ENCODE data around the gene GPR162.
"Not testable (repeated sequence)": the region's sequence is repeated elsewhere in the genome, so short reads cannot be mapped to it uniquely, and the experiment has no call there.

Gene GPR162

DNA sequence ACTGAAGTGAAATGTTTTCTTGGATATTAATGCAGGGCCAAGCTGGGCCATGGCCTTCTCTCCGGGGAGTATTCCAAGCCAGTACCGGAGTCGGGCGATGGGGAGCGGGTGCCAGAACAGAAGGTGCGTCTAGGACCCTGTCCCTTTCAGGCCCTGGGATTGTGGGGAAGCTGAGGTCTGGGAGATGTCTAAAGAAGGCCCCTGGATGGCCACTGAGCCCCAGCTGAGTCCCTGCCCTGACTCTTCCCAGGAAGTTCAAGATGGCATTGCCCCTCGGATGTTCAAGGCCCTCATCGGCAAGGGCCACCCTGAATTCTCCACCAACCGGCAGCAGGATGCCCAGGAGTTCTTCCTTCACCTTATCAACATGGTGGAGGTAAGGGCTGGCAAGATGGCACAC is 38.5 kb downstream of the GPR162 start:
- no peak overlapping the region for H3K27ac Mint-ChIP-seq
- peaks cover 33% of the 10 kb centered on the region for H3K36me3 Mint-ChIP-seq
- no peak for DNase-seq (ENCODE audit: low spot score in 2 of 2)
- no peaks in the 10 kb centered on the region for H3K9me3 Mint-ChIP-seq
- H3K4me3 Mint-ChIP-seq = no peak overlapping the region
- no peak for ATAC-seq (ENCODE audit: low read depth)
- peaks cover 3% of the 10 kb centered on the region for H3K4me1 Mint-ChIP-seq
- H3K27me3 Mint-ChIP-seq = no peaks in the 10 kb centered on the region

DNA sequence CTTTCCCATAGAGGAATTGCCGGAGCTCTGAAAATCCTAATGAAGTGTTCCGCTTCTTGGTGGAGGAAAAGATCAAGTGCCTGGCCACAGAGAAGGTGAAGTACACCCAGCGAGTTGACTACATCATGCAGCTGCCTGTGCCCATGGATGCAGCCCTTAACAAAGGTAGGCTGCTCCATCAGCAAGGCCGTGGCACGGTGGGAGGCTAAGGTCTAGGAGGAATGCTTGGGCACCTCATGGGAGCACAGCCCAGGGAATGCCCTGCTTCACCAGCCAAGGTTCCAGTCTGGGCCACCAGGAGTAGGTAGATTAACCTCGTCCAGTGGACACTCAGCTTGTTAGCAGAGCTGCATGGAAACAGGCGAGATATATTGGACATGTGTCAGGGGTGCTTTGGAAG is 39.3 kb downstream of the GPR162 start:
- Mint-ChIP-seq H3K27ac (no peak overlapping the region), H3K27me3 (no peaks in the 10 kb centered on the region), H3K9me3 (no peaks in the 10 kb centered on the region), H3K36me3 (peaks cover 30% of the 10 kb centered on the region), H3K4me3 (no peak overlapping the region), H3K4me1 (peaks cover under 1% of the 10 kb centered on the region)
- DNase-seq (ENCODE audit: low spot score in 2 of 2) = no peak
- no peak for ATAC-seq (ENCODE audit: low read depth)

DNA sequence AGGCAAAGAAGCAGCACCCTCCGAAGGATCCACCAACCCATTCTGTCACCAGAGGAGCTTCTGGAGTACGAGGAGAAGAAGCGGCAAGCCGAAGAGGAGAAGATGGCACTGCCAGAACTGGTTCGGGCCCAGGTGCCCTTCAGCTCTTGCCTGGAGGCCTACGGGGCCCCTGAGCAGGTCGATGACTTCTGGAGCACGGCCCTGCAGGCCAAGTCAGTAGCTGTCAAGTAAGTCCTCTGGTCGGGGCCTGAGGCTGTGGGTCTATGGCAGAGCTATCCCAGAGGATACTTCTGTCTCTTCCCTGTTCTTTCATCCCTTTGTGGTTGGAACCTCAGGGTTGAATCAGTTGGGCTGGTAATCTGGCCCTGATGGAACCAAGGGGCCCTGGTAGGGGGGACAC is 39.8 kb downstream of the GPR162 start:
- H3K4me1 Mint-ChIP-seq = peaks cover 1% of the 10 kb centered on the region
- no peak for ATAC-seq (ENCODE audit: low read depth)
- H3K27ac Mint-ChIP-seq = no peak overlapping the region
- no peak for DNase-seq (ENCODE audit: low spot score in 2 of 2)
- H3K36me3 Mint-ChIP-seq = peaks cover 28% of the 10 kb centered on the region
- H3K4me3 Mint-ChIP-seq = no peak overlapping the region
- H3K9me3 Mint-ChIP-seq = no peaks in the 10 kb centered on the region
- H3K27me3 Mint-ChIP-seq = no peaks in the 10 kb centered on the region

DNA sequence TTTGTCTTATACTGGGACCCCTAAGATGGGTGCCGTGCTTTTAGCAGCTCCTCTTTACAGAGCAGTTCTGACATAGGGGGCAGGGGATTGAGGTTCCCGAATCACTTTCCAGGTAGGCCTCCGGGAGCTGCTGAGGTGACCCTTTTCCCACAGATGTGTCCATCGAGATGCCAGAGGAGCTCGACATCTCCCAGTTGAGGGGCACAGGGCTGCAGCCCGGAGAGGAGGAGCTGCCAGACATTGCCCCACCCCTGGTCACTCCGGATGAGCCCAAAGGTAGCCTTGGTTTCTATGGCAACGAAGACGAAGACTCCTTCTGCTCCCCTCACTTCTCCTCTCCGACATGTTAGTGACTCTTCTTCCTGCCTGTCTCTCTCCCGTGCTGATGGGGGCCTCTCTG is 41.4 kb downstream of the GPR162 start:
- H3K36me3 Mint-ChIP-seq = peaks cover 20% of the 10 kb centered on the region
- H3K27ac Mint-ChIP-seq = no peak overlapping the region
- H3K4me1 Mint-ChIP-seq = peaks cover 5% of the 10 kb centered on the region
- H3K27me3 Mint-ChIP-seq = no peaks in the 10 kb centered on the region
- H3K4me3 Mint-ChIP-seq = no peak overlapping the region
- no peak for DNase-seq (ENCODE audit: low spot score in 2 of 2)
- H3K9me3 Mint-ChIP-seq = no peaks in the 10 kb centered on the region
- no peak for ATAC-seq (ENCODE audit: low read depth)

DNA sequence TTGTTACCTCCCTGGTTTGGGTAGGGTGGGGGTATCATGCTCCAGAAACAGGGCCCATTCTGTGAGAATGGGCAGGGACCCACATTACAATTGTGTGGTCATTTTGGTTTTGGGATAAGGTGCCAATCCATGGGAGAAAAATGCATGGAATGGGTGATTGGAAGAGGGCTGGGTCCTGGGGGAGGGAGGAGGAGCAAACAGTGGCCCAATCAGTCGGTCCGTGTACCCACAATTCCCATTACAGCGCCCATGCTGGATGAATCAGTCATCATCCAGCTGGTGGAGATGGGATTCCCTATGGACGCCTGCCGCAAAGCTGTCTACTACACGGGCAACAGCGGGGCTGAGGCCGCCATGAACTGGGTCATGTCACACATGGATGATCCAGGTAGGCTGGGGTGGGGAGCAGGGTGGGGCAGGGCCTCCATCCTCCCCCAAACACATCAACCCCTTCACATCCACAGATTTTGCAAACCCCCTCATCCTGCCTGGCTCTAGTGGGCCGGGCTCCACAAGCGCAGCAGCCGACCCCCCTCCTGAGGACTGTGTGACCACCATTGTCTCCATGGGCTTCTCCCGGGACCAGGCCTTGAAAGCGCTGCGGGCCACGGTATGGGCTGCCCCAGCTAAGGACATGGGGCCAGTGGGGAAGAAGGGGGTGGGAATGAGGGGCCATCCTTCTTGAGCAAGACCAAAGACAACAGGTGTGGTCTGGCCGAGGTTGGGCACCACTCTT is 42.1 kb downstream of the GPR162 start:
- no peak for ATAC-seq (ENCODE audit: low read depth)
- Mint-ChIP-seq H3K36me3 (peaks cover 20% of the 10 kb centered on the region), H3K27ac (no peak overlapping the region), H3K9me3 (no peaks in the 10 kb centered on the region), H3K4me3 (no peak overlapping the region), H3K27me3 (no peaks in the 10 kb centered on the region), H3K4me1 (peaks cover 12% of the 10 kb centered on the region)
- no peak for DNase-seq (ENCODE audit: low spot score in 2 of 2)

DNA sequence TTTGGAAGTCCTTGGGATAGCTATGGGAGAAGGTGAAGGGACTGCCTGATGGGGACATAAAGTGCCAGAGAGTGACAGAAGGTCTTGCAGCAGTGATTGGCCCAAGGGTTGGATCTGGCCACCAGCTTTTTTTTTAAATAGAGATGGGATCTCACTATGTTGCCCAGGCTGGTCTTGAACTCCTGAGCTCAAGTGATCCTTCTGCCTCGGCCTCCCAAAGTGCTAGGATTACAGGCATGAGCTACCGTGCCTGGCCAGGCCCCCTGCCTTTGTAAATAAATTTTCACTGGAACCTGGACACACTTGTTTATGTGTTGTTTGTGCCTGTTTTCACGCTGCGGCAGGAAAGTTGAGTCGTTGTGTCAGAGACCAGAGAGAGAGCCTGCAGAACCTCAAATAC is 43.7 kb downstream of the GPR162 start:
- not testable (repeated sequence) for ATAC-seq (ENCODE audit: low read depth); H3K27ac Mint-ChIP-seq
- peaks cover 23% of the 10 kb centered on the region for H3K36me3 Mint-ChIP-seq

DNA sequence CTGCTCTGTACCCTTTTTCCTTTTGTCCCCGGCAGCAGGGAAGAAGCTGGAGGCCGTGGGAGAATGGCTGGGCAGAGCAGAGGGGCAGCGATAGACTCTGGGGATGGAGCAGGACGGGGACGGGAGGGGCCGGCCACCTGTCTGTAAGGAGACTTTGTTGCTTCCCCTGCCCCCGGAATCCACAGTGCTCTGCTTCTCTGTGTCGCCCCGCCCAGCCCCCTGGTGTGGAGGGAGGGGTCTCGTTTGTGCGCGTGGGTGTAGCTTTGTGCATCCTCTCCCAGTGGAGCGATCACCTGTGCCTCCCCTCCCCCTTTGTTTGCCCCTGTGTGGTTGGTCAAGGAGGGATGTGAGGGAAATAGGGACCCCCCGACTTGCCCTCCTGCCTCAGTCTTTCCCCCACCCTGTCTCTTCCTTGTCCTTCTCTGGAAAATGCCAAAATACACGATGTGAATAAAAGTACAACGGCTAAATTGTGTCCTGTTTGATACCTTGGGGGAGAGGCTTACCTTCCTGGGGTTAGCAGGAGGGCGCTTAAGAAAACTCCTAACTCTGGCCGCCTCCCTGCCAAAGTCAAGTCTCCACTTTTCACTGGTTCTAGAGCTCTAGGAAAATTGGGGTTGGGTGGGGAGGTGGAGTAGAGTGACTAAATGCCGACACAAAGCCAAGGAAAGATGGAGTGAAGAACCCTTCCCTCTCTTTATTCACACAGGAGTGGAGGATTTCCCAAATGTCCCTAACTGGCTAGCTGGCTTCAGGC is 44.7 kb downstream of the GPR162 start:
- DNase-seq (ENCODE audit: low spot score in 2 of 2) = no peak
- no peak for ATAC-seq (ENCODE audit: low read depth)
- Mint-ChIP-seq H3K27ac (peak overlapping the region; percentile 67), H3K27me3 (no peaks in the 10 kb centered on the region), H3K36me3 (peaks cover 18% of the 10 kb centered on the region), H3K9me3 (no peaks in the 10 kb centered on the region), H3K4me1 (peaks cover 28% of the 10 kb centered on the region), H3K4me3 (peak overlapping the region; percentile 92)

More for the DNA sequence above, 43.7 kb downstream of the GPR162 start:
- H3K4me3 Mint-ChIP-seq; H3K9me3 Mint-ChIP-seq; DNase-seq (ENCODE audit: low spot score in 2 of 2); H3K27me3 Mint-ChIP-seq: not testable (repeated sequence)
- H3K4me1 Mint-ChIP-seq = peaks cover 23% of the 10 kb centered on the region

DNA sequence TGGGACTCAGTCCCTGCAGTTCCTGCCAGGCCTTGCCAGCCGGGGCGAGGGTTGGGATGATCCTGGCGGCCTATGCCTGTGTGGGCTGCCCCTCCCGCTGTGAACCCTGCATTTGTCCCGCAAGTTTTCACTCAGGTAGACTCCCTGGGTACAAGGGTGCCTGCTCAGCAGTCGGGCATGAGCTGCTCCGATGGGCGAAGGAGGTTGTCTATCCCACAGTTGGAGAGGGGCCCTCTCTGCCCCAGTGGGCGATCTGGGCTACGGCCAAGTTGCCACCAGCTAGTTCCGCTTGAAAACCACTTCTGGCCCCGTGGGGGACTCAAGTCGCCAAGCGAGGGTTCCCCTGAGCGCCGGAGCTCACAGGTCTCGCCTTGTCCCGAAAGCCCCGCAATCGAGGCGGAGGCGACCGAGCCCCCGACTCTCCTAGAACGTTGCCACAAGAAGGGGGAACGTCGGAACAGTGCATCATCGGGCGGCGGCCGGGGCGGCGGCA is 45.3 kb downstream of the GPR162 start:
- Mint-ChIP-seq H3K27me3 (no peaks in the 10 kb centered on the region), H3K36me3 (peaks cover 17% of the 10 kb centered on the region), H3K4me3 (peak overlapping the region; percentile 92), H3K9me3 (no peaks in the 10 kb centered on the region), H3K4me1 (peaks cover 34% of the 10 kb centered on the region), H3K27ac (peak overlapping the region; percentile 67)
- ATAC-seq (ENCODE audit: low read depth) (peak; percentile 8), DNase-seq (ENCODE audit: low spot score in 2 of 2) (no peak)

DNA sequence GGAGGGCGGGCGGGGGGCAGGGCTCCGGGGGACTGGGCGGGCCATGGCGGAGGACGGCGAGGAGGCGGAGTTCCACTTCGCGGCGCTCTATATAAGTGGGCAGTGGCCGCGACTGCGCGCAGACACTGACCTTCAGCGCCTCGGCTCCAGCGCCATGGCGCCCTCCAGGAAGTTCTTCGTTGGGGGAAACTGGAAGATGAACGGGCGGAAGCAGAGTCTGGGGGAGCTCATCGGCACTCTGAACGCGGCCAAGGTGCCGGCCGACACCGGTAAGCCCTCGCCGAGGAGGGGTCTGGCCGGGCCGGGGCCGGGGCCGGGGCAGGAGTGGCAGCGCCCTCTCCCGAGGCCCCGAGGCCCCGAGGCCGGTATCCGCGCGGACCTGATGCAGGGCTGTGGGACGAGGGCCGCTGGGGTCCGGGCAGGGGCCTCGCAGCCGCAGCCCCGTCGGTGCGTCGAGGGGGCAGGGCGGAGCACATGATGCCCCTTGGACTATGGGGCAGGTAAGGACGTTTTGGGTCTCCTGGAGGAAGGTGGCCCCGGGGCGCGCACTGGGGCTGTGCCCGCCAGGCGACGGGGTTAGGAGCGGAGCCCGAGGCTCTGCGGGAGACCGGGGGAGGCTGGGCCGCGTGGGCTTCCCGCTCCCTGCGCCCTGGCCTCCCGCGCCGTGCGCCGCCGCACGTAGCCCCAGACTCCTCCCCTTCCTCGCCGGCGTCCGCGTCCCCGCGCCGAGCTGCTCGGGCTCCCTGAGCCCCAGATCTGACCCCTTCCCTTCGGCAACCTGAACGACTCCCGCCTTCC is 46.0 kb downstream of the GPR162 start, which contains the start of gene TPI1:
Gene TPI1 (plus strand): TSS at position 119 of the 798 bp plus-strand sequence. CDS start 36 bp downstream, at position 155.
- Mint-ChIP-seq H3K4me1 (peaks cover 40% of the 10 kb centered on the region), H3K9me3 (no peaks in the 10 kb centered on the region)

DNA sequence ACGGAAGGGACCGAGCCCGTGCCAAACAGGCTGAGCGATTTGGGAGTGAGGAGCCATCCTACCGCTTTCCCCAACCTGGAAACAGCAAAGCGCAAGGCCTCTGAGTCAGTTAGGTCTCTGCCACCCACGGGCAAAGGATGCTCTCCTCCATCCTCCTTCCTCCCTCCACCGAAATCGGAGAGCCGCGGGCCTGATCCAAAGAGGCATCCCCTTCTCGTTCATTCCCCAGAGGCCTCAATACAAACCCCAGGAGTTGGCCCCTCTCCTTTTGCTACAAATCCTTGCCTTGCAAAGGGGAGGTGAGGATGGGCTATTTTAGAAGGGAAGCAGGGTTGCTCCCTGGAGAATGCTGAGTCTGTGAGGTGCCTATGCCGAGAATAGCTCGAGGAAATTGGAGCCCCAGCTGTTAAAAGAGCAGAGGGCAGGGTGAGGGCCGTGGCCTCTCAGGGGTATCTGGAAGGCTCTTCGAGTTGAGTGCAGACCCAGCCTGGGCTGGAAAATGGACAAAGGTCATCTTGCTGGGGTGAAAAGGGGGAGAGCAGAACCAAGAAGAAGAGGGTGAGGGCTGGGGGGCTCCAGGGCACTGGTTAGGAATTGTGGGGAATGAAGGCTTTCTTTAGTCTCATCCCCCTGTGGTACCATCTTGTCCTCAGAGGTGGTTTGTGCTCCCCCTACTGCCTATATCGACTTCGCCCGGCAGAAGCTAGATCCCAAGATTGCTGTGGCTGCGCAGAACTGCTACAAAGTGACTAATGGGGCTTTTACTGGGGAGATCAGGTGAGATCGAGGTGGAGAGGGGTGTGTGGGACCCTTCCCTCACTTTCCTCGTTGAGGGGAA is 46.8 kb downstream of the GPR162 start:
- peaks cover 10% of the 10 kb centered on the region for H3K36me3 Mint-ChIP-seq
- H3K4me3 Mint-ChIP-seq = peak overlapping the region; percentile 88
- H3K9me3 Mint-ChIP-seq = no peaks in the 10 kb centered on the region
- DNase-seq (ENCODE audit: low spot score in 2 of 2) (no peak), ATAC-seq (ENCODE audit: low read depth) (no peak)
- H3K27me3 Mint-ChIP-seq = no peaks in the 10 kb centered on the region
- H3K27ac Mint-ChIP-seq = peak overlapping the region; percentile 72
- peaks cover 41% of the 10 kb centered on the region for H3K4me1 Mint-ChIP-seq

More for the DNA sequence above, 46.0 kb downstream of the GPR162 start, which contains the start of gene TPI1:
- peak; percentile 54 to 56 for DNase-seq (ENCODE audit: low spot score in 2 of 2)
- Mint-ChIP-seq H3K27me3 (no peaks in the 10 kb centered on the region), H3K27ac (peak within 1 kb of the TSS; percentile 72), H3K4me3 (peak within 1 kb of the TSS; percentile 92), H3K36me3 (peaks cover 12% of the 10 kb centered on the region)
- ATAC-seq (ENCODE audit: low read depth) = peak; percentile 72

DNA sequence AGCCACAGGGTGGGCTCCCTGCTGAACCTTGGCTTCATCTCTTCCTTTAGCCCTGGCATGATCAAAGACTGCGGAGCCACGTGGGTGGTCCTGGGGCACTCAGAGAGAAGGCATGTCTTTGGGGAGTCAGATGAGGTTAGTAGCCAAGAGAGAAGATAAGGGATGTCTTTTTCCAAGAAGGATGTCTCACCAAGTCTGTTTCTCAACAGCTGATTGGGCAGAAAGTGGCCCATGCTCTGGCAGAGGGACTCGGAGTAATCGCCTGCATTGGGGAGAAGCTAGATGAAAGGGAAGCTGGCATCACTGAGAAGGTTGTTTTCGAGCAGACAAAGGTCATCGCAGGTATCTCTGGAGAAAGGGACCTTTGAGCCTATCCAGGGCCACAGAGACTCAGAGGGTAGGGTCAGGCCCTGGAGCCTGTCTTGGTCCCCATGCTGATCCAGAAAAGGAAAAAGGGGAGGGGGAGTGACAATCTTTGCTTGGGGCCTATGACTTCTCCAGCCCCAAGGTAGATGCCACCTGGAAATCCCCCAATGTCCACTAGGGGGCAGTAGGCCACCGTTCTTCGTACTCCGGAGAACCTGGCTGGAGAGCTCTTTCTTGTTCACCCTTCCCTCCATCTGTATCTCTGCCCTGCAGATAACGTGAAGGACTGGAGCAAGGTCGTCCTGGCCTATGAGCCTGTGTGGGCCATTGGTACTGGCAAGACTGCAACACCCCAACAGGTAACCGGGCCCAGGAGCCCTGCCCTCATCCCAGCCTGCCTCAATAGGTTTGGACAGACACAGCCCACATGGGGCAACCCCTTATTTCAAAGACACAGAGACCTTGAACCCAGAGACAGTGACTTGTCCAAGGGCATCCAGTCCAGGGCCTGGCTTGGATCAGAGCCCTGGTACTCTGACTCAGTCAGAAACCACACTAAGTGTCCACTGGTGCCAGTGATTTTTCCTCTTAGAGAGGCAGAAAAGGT is 47.7 kb downstream of the GPR162 start:
- H3K36me3 Mint-ChIP-seq = peaks cover 7% of the 10 kb centered on the region
- H3K27ac Mint-ChIP-seq = peak overlapping the region; percentile 72
- H3K4me1 Mint-ChIP-seq = peaks cover 46% of the 10 kb centered on the region

DNA sequence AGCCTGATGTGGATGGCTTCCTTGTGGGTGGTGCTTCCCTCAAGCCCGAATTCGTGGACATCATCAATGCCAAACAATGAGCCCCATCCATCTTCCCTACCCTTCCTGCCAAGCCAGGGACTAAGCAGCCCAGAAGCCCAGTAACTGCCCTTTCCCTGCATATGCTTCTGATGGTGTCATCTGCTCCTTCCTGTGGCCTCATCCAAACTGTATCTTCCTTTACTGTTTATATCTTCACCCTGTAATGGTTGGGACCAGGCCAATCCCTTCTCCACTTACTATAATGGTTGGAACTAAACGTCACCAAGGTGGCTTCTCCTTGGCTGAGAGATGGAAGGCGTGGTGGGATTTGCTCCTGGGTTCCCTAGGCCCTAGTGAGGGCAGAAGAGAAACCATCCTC is 48.7 kb downstream of the GPR162 start:
- ATAC-seq (ENCODE audit: low read depth); DNase-seq (ENCODE audit: low spot score in 2 of 2); H3K27ac Mint-ChIP-seq; H3K27me3 Mint-ChIP-seq; H3K9me3 Mint-ChIP-seq; H3K36me3 Mint-ChIP-seq; H3K4me3 Mint-ChIP-seq: not testable (repeated sequence)
- H3K4me1 Mint-ChIP-seq = peaks cover 46% of the 10 kb centered on the region

More for the DNA sequence above, 47.7 kb downstream of the GPR162 start:
- H3K27me3 Mint-ChIP-seq = no peaks in the 10 kb centered on the region
- H3K4me3 Mint-ChIP-seq = peak overlapping the region; percentile 88
- DNase-seq (ENCODE audit: low spot score in 2 of 2) (peak; percentile 88 to 90), ATAC-seq (ENCODE audit: low read depth) (peak; percentile 19)
- no peaks in the 10 kb centered on the region for H3K9me3 Mint-ChIP-seq
